ENCODE data around the gene LRRC56. TPM values are rescaled to one million over a fixed set of nuclear protein-coding genes. Genes with fewer than 3 reads are reported as not detected.

LRRC56 gene
- total RNA-seq, 1 experiment from 2014 or later: 3.4 TPM

- TF ChIP-seq SP1 (CRISPR knock-in tag; conservative IDR thresholded peaks at IDR 0.05): peak; percentile 97
- 0 out of 2 replicates have a peak, but pooled peaks have one; percentile 76 for TF ChIP-seq IRF1 (CRISPR knock-in tag; IDR thresholded peaks at IDR 0.05)
- peak; percentile 87; the same call in 1 of the 2 replicates for TF ChIP-seq JUN (CRISPR knock-in tag; IDR thresholded peaks at IDR 0.05)
- no peak for TF ChIP-seq CDX4 (CRISPR knock-in tag; IDR thresholded peaks at IDR 0.05; ENCODE audit: borderline replicate concordance)
- TF ChIP-seq ZNF671 (CRISPR knock-in tag; IDR thresholded peaks at IDR 0.05): no peak
- 0 out of 2 replicates have a peak, but pooled peaks have one; percentile 36 for TF ChIP-seq ERG (CRISPR knock-in tag; IDR thresholded peaks at IDR 0.05)
- no peak for TF ChIP-seq PRDM15 (CRISPR knock-in tag; IDR thresholded peaks at IDR 0.05)
- TF ChIP-seq ETV6 (CRISPR knock-in tag; IDR thresholded peaks at IDR 0.05): peak; percentile 88
- no peak for TF ChIP-seq ZNF121 (CRISPR knock-in tag; IDR thresholded peaks at IDR 0.05)
- TF ChIP-seq TEAD4 (CRISPR knock-in tag; IDR thresholded peaks at IDR 0.05): peak; percentile 64; the same call in 1 of the 2 replicates
- peak; percentile 79; the same call in 1 of the 2 replicates for TF ChIP-seq FOXP1 (CRISPR knock-in tag; IDR thresholded peaks at IDR 0.05; ENCODE audit: borderline replicate concordance)
- TF ChIP-seq ATF1 (CRISPR knock-in tag; IDR thresholded peaks at IDR 0.05): peak; percentile 61; the same call in 1 of the 2 replicates
- TF ChIP-seq ATF3 (CRISPR knock-in tag; conservative IDR thresholded peaks at IDR 0.05): no peak
- no peak for TF ChIP-seq NR2C2 (CRISPR knock-in tag; IDR thresholded peaks at IDR 0.05)
- no peak for TF ChIP-seq SOX15 (CRISPR knock-in tag; IDR thresholded peaks at IDR 0.05)
- no peak for TF ChIP-seq RORB (CRISPR knock-in tag; IDR thresholded peaks at IDR 0.05)
- no peak for TF ChIP-seq MXD4 (CRISPR knock-in tag; IDR thresholded peaks at IDR 0.05; ENCODE audit: borderline replicate concordance)
- no peak for TF ChIP-seq MYBL2 (CRISPR knock-in tag; IDR thresholded peaks at IDR 0.05)
- no peak for TF ChIP-seq IRF2 (CRISPR knock-in tag; IDR thresholded peaks at IDR 0.05; ENCODE audit: borderline replicate concordance, low read depth)
- 0 out of 2 replicates have a peak, but pooled peaks have one; percentile 36 for TF ChIP-seq AFF4 (CRISPR knock-in tag; IDR thresholded peaks at IDR 0.05; ENCODE audit: borderline replicate concordance)
- TF ChIP-seq ZBTB43 (CRISPR knock-in tag; IDR thresholded peaks at IDR 0.05): no peak
- no peak for TF ChIP-seq ZSCAN18 (CRISPR knock-in tag; IDR thresholded peaks at IDR 0.05)
Measured at GRCh38 chr11:518463-519202, 18.7 kb upstream of the LRRC56 start (continued).
